ENCODE data around the gene GRIK1.

GRIK1 gene

GRCh38 chr21:29496337-29496736 is 443.5 kb downstream of the GRIK1 start:
- H3K9ac ChIP-seq (ENCODE audit: low read depth, low read length): no peak overlapping the region
- DNase-seq: no peak
- H3K36me3 ChIP-seq (ENCODE audit: insufficient read depth, low read length): peaks cover 8% of the 10 kb centered on the region; the same call in 1 of the 2 replicates
- H3K4me2 ChIP-seq (ENCODE audit: insufficient read depth, low read length): no peak overlapping the region
- H3K79me2 ChIP-seq (ENCODE audit: insufficient read depth, low read length): no peaks in the 10 kb centered on the region
- no peak for ATAC-seq (ENCODE audit: insufficient read depth, low read depth)
- no peak overlapping the region for H2AFZ ChIP-seq (ENCODE audit: low read depth, low read length)
- H3K4me1 ChIP-seq (ENCODE audit: insufficient read depth, low read length): no peaks in the 10 kb centered on the region
- TF ChIP-seq EZH2 (IDR thresholded peaks at IDR 0.05; ENCODE audit: borderline replicate concordance, low read depth, low read length, severe bottlenecking) (no peak), CTCF (IDR thresholded peaks at IDR 0.05; ENCODE audit: borderline replicate concordance, extremely low read depth, low read length, poor library complexity, severe bottlenecking) (no peak)
- no peak overlapping the region for H3K27ac ChIP-seq (ENCODE audit: low read length)
- no peaks in the 10 kb centered on the region for H3K27me3 ChIP-seq (ENCODE audit: insufficient read depth, low read length, poor library complexity)
- H3K4me3 ChIP-seq (ENCODE audit: low read depth in 1 of 2, low read length in 2 of 2): no peak overlapping the region
- peaks cover 12% of the 10 kb centered on the region for H3K9me3 ChIP-seq (ENCODE audit: insufficient read depth, low read length, severe bottlenecking)
- H4K20me1 ChIP-seq (ENCODE audit: insufficient read depth, low read length): no peaks in the 10 kb centered on the region

GRCh38 chr21:29490016-29490415 is 449.8 kb downstream of the GRIK1 start:
- no peak overlapping the region for H3K27ac ChIP-seq (ENCODE audit: low read length)
- H3K4me3 ChIP-seq (ENCODE audit: low read depth in 1 of 2, low read length in 2 of 2): no peak overlapping the region
- H3K36me3 ChIP-seq (ENCODE audit: insufficient read depth, low read length): no peaks in the 10 kb centered on the region
- H3K9ac ChIP-seq (ENCODE audit: low read depth, low read length): no peak overlapping the region
- no peaks in the 10 kb centered on the region for H3K79me2 ChIP-seq (ENCODE audit: insufficient read depth, low read length)
- H4K20me1 ChIP-seq (ENCODE audit: insufficient read depth, low read length): no peaks in the 10 kb centered on the region
- no peaks in the 10 kb centered on the region for H3K4me1 ChIP-seq (ENCODE audit: insufficient read depth, low read length)
- H2AFZ ChIP-seq (ENCODE audit: low read depth, low read length): no peak overlapping the region
- ATAC-seq (ENCODE audit: insufficient read depth, low read depth) (no peak), DNase-seq (no peak)
- TF ChIP-seq CTCF (IDR thresholded peaks at IDR 0.05; ENCODE audit: borderline replicate concordance, extremely low read depth, low read length, poor library complexity, severe bottlenecking) (no peak), EZH2 (IDR thresholded peaks at IDR 0.05; ENCODE audit: borderline replicate concordance, low read depth, low read length, severe bottlenecking) (no peak)
- no peaks in the 10 kb centered on the region for H3K27me3 ChIP-seq (ENCODE audit: insufficient read depth, low read length, poor library complexity)
- no peak overlapping the region for H3K4me2 ChIP-seq (ENCODE audit: insufficient read depth, low read length)
- H3K9me3 ChIP-seq (ENCODE audit: insufficient read depth, low read length, severe bottlenecking): no peaks in the 10 kb centered on the region

DNA sequence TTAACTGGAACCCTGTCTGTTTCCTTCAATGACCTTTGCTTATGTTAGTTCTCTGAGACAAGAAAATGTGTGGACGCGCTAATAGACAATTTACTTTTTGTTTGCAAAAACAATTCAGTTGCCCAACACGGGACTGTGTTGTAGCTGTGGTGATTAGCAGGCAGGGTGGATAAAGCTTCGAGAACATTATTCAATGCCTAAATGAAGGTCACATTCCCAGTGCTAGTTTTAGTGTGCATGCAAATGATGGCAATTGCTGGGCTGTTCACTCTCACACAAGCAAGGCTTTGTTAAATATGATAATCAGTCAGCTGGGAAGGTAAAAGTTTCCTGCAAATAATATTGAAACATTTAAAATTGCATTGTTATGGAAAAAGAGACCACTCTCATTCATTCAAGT is 452.6 kb downstream of the GRIK1 start:
- H3K79me2 ChIP-seq (ENCODE audit: insufficient read depth, low read length): no peaks in the 10 kb centered on the region
- no peak overlapping the region for H3K27ac ChIP-seq (ENCODE audit: low read length)
- ATAC-seq (ENCODE audit: insufficient read depth, low read depth) (no peak), DNase-seq (no peak)
- no peaks in the 10 kb centered on the region for H4K20me1 ChIP-seq (ENCODE audit: insufficient read depth, low read length)
- H3K9ac ChIP-seq (ENCODE audit: low read depth, low read length): no peak overlapping the region
- no peaks in the 10 kb centered on the region for H3K36me3 ChIP-seq (ENCODE audit: insufficient read depth, low read length)
- no peak overlapping the region for H3K4me3 ChIP-seq (ENCODE audit: low read depth in 1 of 2, low read length in 2 of 2)
- no peaks in the 10 kb centered on the region for H3K27me3 ChIP-seq (ENCODE audit: insufficient read depth, low read length, poor library complexity)
- H2AFZ ChIP-seq (ENCODE audit: low read depth, low read length): no peak overlapping the region
- H3K4me1 ChIP-seq (ENCODE audit: insufficient read depth, low read length): no peaks in the 10 kb centered on the region
- no peak for TF ChIP-seq CTCF (IDR thresholded peaks at IDR 0.05; ENCODE audit: borderline replicate concordance, extremely low read depth, low read length, poor library complexity, severe bottlenecking)
- TF ChIP-seq EZH2 (IDR thresholded peaks at IDR 0.05; ENCODE audit: borderline replicate concordance, low read depth, low read length, severe bottlenecking): no peak
- H3K9me3 ChIP-seq (ENCODE audit: insufficient read depth, low read length, severe bottlenecking): no peaks in the 10 kb centered on the region
- H3K4me2 ChIP-seq (ENCODE audit: insufficient read depth, low read length): no peak overlapping the region
